Thoracic aorta (tissue), 2 donors: ENCODE results near the gene FAM83E. TPM values are rescaled to one million over a fixed set of nuclear protein-coding genes. Genes with fewer than 3 reads are reported as not detected.

Experiments
- ATAC-seq: fragments of 150-250 bp; one replicate; pipeline ENCODE4 v1.8.0; 2017; ENCODE audit warnings: low read depth; ENCODE audit not compliant: insufficient number of reproducible peaks, low FRiP score
- DNase-seq: peaks from one replicate; pipeline ENCODE4 v3.0.0-alpha.2; 2020; ENCODE audit warnings: low spot score
- H3K27ac ChIP-seq, 2 donors: fragments of 200-600 bp; sonication (generic); 1 replicate in 1 of 2; 2 replicates in 1 of 2; pipeline ENCODE4 v1.5.1; 2016; ENCODE audit warnings: mild to moderate bottlenecking in 2 of 2, moderate library complexity in 2 of 2
- H3K27me3 ChIP-seq: fragments of 200-600 bp; sonication (generic); replicated peaks from 2 replicates; pipeline ENCODE4 v1.6.0; 2016; ENCODE audit warnings: mild to moderate bottlenecking; ENCODE audit not compliant: insufficient read depth
- H3K36me3 ChIP-seq: fragments of 200-600 bp; sonication (generic); one replicate; pipeline ENCODE4 v1.5.1; 2016
- H3K4me1 ChIP-seq, 2 donors: fragments of 200-600 bp; sonication (generic); 1 replicate in 1 of 2; 2 replicates in 1 of 2; pipeline versions ENCODE4 v1.5.1 to v1.6.0; 2016; ENCODE audit warnings: low read depth in 2 of 2, mild to moderate bottlenecking in 1 of 2; ENCODE audit not compliant: control insufficient read depth in 1 of 2
- H3K4me3 ChIP-seq: fragments of 200-600 bp; sonication (generic); 2 replicates; pipeline ENCODE4 v1.5.1; 2016; ENCODE audit warnings: mild to moderate bottlenecking
- H3K9me3 ChIP-seq: fragments of 200-600 bp; sonication (generic); 2 replicates; pipeline ENCODE4 v1.5.1; 2016
- CTCF ChIP-seq: fragments of 200-600 bp; sonication (generic); IDR thresholded peaks from one replicate; pipeline ENCODE4 v1.5.1; 2019; ENCODE audit warnings: antibody characterized with exemption
- total RNA-seq, 2 donors: library from RNA; depleted of rRNA; stranded (reverse); fragments of >200 nt; gene quantifications; one replicate each; pipeline versions ENCODE4 v1.1.0 to v1.2.3, GENCODE V29; 2016

FAM83E gene
- total RNA-seq, 2 donors from 2014 or later: 2.0 TPM; not detected in 1

GRCh38 chr19:48613024-48613851 lies 1.6 kb downstream of the FAM83E start:
- no peak for ATAC-seq
- no peak overlapping the region for H3K27ac ChIP-seq
- H3K27me3 ChIP-seq: no peaks in the 10 kb centered on the region
- peaks cover 14 to 18% of the 10 kb centered on the region in 2 donors for H3K4me1 ChIP-seq
- peaks cover 23% of the 10 kb centered on the region for H3K36me3 ChIP-seq
- no peak overlapping the region for H3K4me3 ChIP-seq
- no peak for TF ChIP-seq CTCF
- DNase-seq: no peak
- no peaks in the 10 kb centered on the region for H3K9me3 ChIP-seq

GRCh38 chr19:48611872-48612271 lies 3.0 kb downstream of the FAM83E start:
- no peaks in the 10 kb centered on the region for H3K9me3 ChIP-seq
- no peak for ATAC-seq
- peaks cover 21% of the 10 kb centered on the region for H3K36me3 ChIP-seq
- no peak for TF ChIP-seq CTCF
- no peak overlapping the region for H3K4me3 ChIP-seq
- no peak for DNase-seq
- no peaks in the 10 kb centered on the region for H3K27me3 ChIP-seq
- H3K4me1 ChIP-seq: peaks cover 3 to 5% of the 10 kb centered on the region in 2 donors
- no peak overlapping the region for H3K27ac ChIP-seq

- Histone ChIP-seq H3K36me3 (peaks cover under 1% of the 10 kb centered on the region), H3K9me3 (no peaks in the 10 kb centered on the region), H3K4me1 (no peaks in the 10 kb centered on the region), H3K4me3 (no peak overlapping the region), H3K27ac (no peak overlapping the region), H3K27me3 (no peaks in the 10 kb centered on the region)
- TF ChIP-seq CTCF: no peak
- DNase-seq (no peak), ATAC-seq (no peak)
These were observed 5.2 kb downstream of the FAM83E start for GRCh38 chr19:48609571-48610108.

- Histone ChIP-seq H3K4me3 (no peak overlapping the region), H3K9me3 (no peaks in the 10 kb centered on the region), H3K27ac (no peak overlapping the region), H3K27me3 (no peaks in the 10 kb centered on the region), H3K4me1 (no peaks in the 10 kb centered on the region), H3K36me3 (no peaks in the 10 kb centered on the region)
- DNase-seq: no peak
- TF ChIP-seq CTCF: no peak
- no peak for ATAC-seq
These were observed 6.0 kb downstream of the FAM83E start for GRCh38 chr19:48608798-48609263.

GRCh38 chr19:48607359-48607755 lies 7.5 kb downstream of the FAM83E start:
- Histone ChIP-seq H3K4me1 (no peaks in the 10 kb centered on the region), H3K27me3 (no peaks in the 10 kb centered on the region), H3K27ac (no peak overlapping the region), H3K4me3 (no peak overlapping the region), H3K9me3 (no peaks in the 10 kb centered on the region), H3K36me3 (no peaks in the 10 kb centered on the region)
- no peak for TF ChIP-seq CTCF
- ATAC-seq: no peak
- no peak for DNase-seq
